Mesodermal cell (in vitro differentiated cells): ENCODE measurements around the gene MTAP.

ENCODE experiments used
- H3K27ac ChIP-seq: 2 replicates; pipeline ENCODE4 v1.7.0; 2013; ENCODE audit warnings: mild to moderate bottlenecking, low read depth, low read length, moderate library complexity; ENCODE audit not compliant: severe bottlenecking
- H3K36me3 ChIP-seq: 2 replicates; pipeline ENCODE4 v1.7.1; 2013; ENCODE audit warnings: mild to moderate bottlenecking, low read length, moderate library complexity; ENCODE audit not compliant: control insufficient read depth, insufficient read depth
- H3K4me1 ChIP-seq: one replicate; pipeline ENCODE4 v1.7.1; 2013; ENCODE audit warnings: mild to moderate bottlenecking, low read length; ENCODE audit not compliant: insufficient read depth, control insufficient read depth, poor library complexity, severe bottlenecking
- H3K4me3 ChIP-seq: 2 replicates; pipeline ENCODE4 v1.7.0; 2013; ENCODE audit warnings: low read length, control low read depth, mild to moderate bottlenecking; ENCODE audit not compliant: insufficient read depth, poor library complexity, severe bottlenecking; ENCODE audit errors: extremely low read depth
- H3K9me3 ChIP-seq: 2 replicates; pipeline ENCODE4 v1.7.1; 2013; ENCODE audit warnings: mild to moderate bottlenecking, low read length, moderate library complexity; ENCODE audit not compliant: control insufficient read depth
- WGBS, 2 experiments: methylation state at CpG; one replicate each; pipeline ENCODE4 v1.1.5; 2013; ENCODE audit warnings: missing lambda C conversion rate in 2 of 2; ENCODE audit not compliant: insufficient coverage in 2 of 2; 5-methylcytosine and 5-hydroxymethylcytosine counted together

MTAP gene

DNA sequence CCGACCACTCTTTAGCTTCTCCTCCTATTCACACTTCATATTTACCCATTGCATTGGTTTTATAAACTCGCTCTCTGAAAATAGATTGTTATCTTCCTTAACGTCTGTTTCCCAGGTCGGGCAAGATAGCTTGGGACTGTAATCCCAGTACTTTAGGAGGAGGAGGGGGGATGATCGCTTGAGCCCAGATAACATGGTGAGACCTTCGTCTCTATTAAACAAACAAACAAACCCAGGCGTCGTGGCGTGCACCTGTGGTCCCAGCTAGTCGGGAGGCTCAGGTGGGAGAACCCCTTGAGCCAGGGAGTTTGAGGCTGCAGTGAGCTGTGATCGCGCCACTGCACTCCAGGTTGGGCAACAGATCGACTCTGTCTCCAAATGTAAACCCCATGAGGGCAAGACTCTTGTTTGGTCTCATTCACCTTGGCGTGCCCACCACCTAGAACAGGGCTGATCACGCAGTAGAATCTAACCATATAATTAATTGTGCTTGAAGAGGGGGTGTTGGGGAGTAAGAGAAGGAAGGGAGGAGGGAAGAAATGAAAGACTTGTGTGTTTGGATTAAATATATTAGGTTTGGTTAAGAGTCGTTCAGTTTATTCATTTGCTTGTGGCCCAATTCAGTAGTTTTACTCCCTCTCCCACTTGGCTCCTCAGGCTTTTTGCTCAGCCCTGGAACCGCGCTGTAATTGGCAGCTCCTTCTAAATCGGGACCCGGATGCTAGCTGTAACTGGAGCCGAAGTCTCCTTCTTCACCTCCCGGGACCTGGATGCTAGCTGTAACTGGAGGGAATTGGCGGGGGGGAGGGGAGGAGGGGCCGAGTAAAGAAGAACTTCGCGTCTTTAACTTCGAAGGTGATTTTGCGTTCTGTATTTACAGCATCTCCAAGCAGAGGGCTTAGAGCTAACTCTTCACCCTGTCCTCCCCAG is 166.8 kb downstream of the MTAP start:
- WGBS, 2 experiments = 5 to 14% methylated on average over 7 to 13 of the region's 28 CpGs
- Histone ChIP-seq H3K9me3 (no peaks in the 10 kb centered on the region), H3K4me3 (no peak overlapping the region), H3K27ac (no peak overlapping the region), H3K4me1 (peaks cover 21% of the 10 kb centered on the region), H3K36me3 (no peaks in the 10 kb centered on the region)

DNA sequence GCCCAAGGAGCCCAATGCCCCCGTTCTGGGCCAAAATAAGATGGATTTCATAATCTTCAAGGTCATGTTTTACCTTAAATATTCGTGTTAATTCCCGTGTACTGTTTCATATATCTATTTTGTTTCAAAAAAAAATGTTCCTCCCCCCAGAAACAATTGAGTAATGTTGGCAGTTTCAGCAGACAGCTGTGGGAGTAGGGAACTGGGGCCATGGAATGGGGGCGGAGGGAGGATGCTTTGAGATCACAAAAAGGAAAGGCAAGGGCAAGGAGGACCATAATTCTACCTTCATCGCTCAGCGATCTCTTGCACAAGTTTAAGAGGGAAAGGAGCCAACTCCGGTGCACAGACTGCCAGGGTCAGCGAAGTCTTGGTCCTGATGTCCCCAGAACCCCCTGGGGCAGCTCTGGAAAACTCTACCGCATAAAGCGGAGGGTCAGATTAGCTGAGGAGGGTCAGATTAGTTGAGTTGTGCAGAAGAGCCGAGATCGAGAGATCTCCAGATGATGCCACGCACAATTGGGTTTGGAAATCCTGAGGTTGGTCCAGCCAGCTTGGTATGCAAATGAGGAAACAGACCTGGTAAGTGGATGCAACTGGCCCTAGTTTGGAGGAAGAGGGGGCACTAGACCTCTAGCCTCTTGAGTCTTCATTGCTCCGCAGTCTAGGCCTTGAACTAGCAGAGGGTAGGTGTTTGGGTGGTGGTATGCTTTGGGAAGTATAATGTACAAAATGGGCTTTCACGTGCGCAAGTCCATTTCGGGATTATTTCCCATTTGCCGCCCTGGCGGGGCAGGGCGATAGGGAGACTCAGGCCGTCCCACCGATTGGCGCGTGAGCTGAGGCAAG is 167.7 kb downstream of the MTAP start:
- WGBS, 2 experiments = 9 to 29% methylated on average over 19 to 21 of the region's 24 CpGs
- no peak overlapping the region for H3K27ac ChIP-seq
- peaks cover 24% of the 10 kb centered on the region for H3K4me1 ChIP-seq
- no peaks in the 10 kb centered on the region for H3K36me3 ChIP-seq
- H3K4me3 ChIP-seq = no peak overlapping the region
- no peaks in the 10 kb centered on the region for H3K9me3 ChIP-seq

DNA sequence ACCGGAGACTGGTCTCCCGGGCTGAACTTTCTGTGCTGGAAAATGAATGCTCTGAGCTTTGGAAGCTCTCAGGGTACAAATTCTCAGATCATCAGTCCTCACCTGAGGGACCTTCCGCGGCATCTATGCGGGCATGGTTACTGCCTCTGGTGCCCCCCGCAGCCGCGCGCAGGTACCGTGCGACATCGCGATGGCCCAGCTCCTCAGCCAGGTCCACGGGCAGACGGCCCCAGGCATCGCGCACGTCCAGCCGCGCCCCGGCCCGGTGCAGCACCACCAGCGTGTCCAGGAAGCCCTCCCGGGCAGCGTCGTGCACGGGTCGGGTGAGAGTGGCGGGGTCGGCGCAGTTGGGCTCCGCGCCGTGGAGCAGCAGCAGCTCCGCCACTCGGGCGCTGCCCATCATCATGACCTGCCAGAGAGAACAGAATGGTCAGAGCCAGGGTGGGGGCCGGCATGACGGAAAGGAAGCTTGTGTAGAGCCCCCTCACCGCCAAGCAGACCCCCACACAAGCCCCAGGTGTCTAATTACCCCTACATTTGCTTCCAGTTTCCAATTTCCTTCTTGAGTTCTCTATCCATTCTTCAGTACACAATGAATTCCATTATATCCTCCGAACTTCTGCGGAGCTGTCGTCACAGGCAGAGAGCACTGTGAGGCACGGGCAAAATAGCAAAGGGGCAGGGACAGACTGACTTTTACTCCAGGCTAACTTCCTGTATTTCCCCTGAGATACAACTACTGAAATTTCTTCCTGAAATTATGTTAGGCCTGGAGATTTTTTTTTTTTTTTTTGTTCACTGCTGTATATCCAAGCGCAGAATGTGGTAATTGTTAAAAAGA is 168.6 kb downstream of the MTAP start:
- Histone ChIP-seq H3K27ac (no peak overlapping the region), H3K4me3 (no peak overlapping the region), H3K9me3 (no peaks in the 10 kb centered on the region), H3K4me1 (peaks cover 21% of the 10 kb centered on the region), H3K36me3 (no peaks in the 10 kb centered on the region)
- WGBS, 2 experiments = 2 to 4% methylated on average over 26 to 41 of the region's 45 CpGs

DNA sequence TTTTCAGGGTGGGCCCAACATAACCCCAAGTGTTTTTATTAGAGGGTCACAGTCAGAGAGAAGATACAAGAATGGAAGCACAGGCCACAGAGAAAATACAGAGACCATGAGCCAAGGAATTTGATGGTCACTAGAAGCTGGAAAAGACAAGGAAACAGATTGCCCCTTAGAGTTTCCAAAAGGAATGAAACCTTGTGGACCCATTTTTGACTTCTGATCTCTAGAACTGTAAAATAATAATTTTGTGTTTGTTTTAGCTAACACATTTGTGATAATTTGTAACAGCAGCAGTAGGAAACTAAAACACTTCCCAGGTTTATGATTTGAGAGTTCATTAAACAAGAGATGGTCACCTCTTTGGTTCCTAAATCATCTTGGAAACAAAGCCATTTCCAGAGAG is 169.9 kb downstream of the MTAP start:
- H3K27ac ChIP-seq = no peak overlapping the region
- H3K4me3 ChIP-seq = no peak overlapping the region
- peaks cover 20% of the 10 kb centered on the region for H3K4me1 ChIP-seq
- H3K36me3 ChIP-seq = no peaks in the 10 kb centered on the region
- no peaks in the 10 kb centered on the region for H3K9me3 ChIP-seq

DNA sequence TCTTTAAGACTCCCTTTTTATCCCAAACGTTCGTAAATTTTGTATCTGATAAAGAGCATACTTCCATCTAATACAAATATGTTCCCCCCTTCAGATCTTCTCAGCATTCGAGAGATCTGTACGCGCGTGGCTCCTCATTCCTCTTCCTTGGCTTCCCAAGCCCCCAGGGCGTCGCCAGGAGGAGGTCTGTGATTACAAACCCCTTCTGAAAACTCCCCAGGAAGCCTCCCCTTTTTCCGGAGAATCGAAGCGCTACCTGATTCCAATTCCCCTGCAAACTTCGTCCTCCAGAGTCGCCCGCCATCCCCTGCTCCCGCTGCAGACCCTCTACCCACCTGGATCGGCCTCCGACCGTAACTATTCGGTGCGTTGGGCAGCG is 171.9 kb downstream of the MTAP start:
- Histone ChIP-seq H3K27ac (no peak overlapping the region), H3K36me3 (no peaks in the 10 kb centered on the region), H3K4me3 (peak overlapping the region; percentile 43), H3K9me3 (no peaks in the 10 kb centered on the region), H3K4me1 (peaks cover 8% of the 10 kb centered on the region)
- 1 to 3% methylated on average over 19 of the region's 21 CpGs for WGBS, 2 experiments

DNA sequence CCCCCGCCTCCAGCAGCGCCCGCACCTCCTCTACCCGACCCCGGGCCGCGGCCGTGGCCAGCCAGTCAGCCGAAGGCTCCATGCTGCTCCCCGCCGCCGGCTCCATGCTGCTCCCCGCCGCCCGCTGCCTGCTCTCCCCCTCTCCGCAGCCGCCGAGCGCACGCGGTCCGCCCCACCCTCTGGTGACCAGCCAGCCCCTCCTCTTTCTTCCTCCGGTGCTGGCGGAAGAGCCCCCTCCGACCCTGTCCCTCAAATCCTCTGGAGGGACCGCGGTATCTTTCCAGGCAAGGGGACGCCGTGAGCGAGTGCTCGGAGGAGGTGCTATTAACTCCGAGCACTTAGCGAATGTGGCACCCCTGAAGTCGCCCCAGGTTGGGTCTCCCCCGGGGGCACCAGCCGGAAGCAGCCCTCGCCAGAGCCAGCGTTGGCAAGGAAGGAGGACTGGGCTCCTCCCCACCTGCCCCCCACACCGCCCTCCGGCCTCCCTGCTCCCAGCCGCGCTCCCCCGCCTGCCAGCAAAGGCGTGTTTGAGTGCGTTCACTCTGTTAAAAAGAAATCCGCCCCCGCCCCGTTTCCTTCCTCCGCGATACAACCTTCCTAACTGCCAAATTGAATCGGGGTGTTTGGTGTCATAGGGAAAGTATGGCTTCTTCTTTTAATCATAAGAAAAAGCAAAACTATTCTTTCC is 172.4 kb downstream of the MTAP start:
- peak overlapping the region; percentile 43 for H3K4me3 ChIP-seq
- 0 to 2% methylated on average over 21 to 30 of the region's 51 CpGs for WGBS, 2 experiments
- H3K4me1 ChIP-seq = peaks cover 8% of the 10 kb centered on the region
- H3K9me3 ChIP-seq = no peaks in the 10 kb centered on the region
- H3K36me3 ChIP-seq = no peaks in the 10 kb centered on the region
- H3K27ac ChIP-seq = no peak overlapping the region

DNA sequence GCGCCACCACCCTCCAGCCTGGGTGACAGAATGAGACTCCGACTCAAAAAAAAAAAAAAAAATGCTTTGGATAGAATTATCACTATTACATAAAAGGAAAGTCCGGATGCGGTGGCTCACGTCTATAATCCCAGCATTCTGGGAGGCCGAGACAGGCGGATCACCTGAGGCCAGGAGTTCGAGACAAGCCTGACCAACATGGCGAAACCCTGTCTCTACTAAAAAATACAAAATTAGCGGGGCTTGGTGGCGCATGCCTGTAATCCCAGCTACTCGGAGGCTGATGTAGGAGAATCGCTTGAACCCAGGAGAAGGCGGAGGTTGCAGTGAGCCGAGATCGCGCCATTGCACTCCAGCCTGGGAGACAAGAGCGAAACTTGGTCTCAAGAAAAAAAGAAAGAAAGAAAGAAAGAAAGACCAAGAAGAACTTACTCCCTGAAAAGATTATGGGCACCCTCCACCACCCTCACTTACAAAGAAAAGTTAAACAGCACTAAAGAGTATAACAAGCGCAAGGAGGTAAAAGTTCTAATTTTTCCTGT is 174.0 kb downstream of the MTAP start:
- Histone ChIP-seq H3K4me1 (peaks cover 6% of the 10 kb centered on the region), H3K4me3 (no peak overlapping the region), H3K36me3 (no peaks in the 10 kb centered on the region), H3K27ac (no peak overlapping the region), H3K9me3 (no peaks in the 10 kb centered on the region)
- 26% methylated on average over 14 to 17 of the region's 19 CpGs for WGBS, 2 experiments

DNA sequence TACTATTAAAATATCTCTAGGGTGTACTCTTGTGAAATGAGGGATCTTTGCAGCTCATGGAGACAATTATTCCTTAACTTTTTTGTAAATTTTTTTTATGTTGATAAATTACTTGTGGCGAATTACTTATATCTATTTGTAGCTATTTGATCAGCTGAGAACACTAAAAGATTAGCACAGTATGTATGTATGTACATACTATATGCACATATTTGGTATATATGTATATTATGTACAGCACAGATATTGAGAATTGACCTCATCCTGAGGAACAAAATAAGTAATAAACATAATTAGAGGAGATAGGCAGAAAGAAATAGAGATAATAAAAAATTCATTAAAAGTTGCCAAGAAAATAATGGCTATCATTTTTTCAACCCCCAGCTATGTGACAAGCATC is 180.0 kb downstream of the MTAP start:
- Histone ChIP-seq H3K27ac (no peak overlapping the region), H3K4me3 (no peak overlapping the region), H3K4me1 (no peaks in the 10 kb centered on the region), H3K9me3 (no peaks in the 10 kb centered on the region), H3K36me3 (no peaks in the 10 kb centered on the region)
- WGBS, 2 experiments = no CpG with 5 or more reads among the region's 1 CpG

DNA sequence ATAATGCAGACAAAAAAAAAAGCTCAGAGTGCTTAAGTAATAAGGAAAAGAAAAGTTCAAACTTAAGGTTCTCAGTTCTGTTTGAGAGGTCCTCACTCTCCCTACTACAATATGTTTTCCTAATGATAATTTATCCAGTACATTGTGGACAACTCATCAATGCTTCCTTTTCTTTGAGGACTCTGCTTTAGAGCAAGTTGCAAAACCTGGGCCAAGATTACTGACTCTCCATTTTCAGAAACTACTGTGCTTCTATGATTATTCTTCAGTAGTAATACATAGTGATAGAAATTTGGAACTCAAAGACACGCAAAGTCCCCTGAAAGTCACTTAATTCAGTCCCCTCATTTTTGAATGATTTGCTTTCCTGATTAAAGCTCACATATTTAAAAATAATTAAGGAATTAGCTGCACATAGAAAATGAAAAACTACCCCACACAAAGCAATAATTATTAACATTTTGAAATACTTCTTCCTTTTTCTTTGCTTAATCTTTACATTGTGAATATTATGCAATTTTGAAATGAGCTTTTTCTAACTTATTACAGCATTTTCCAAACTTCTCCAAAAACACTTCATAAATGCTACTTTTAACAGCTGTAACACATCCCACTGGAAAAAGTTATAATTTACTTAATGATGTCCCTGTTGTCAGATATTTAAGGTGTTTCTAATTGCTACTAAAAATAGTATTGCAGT is 180.6 kb downstream of the MTAP start:
- whole genome bisulfite sequencing, 2 experiments = no CpG with 5 or more reads among the region's 1 CpG
- no peak overlapping the region for H3K4me3 ChIP-seq
- no peaks in the 10 kb centered on the region for H3K9me3 ChIP-seq
- no peaks in the 10 kb centered on the region for H3K36me3 ChIP-seq
- H3K27ac ChIP-seq = no peak overlapping the region
- H3K4me1 ChIP-seq = no peaks in the 10 kb centered on the region
